Vagina (tissue), 2 donors: Measurements from ENCODE around the gene NLGN1.

Experiments
- POLR2A ChIP-seq, 2 donors: fragments of 450-650 bp; IDR thresholded peaks; one replicate each; pipeline ENCODE4 v1.6.1; 2017; ENCODE audit warnings: antibody characterized with exemption in 2 of 2, mild to moderate bottlenecking in 2 of 2, moderate library complexity in 2 of 2
- POLR2AphosphoS5 ChIP-seq, 2 donors: sonication (generic); formaldehyde crosslinking; IDR thresholded peaks; one replicate each; pipeline ENCODE4 v1.9.0; 2017; ENCODE audit warnings: antibody characterized with exemption in 2 of 2, mild to moderate bottlenecking in 2 of 2, low read depth in 1 of 2; ENCODE audit not compliant: insufficient read depth in 1 of 2
- TF ChIP-seq, protein P1 (sequence below), 3 experiments: fragments of 450-650 bp in 2 of 3; fragments of 200-600 bp in 1 of 3; sonication (generic) in 1 of 3; IDR thresholded peaks; one replicate each; pipeline ENCODE4 v1.5.1; 2017 to 2019; ENCODE audit warnings: antibody characterized with exemption in 3 of 3, mild to moderate bottlenecking in 2 of 3, moderate library complexity in 2 of 3

DNA sequence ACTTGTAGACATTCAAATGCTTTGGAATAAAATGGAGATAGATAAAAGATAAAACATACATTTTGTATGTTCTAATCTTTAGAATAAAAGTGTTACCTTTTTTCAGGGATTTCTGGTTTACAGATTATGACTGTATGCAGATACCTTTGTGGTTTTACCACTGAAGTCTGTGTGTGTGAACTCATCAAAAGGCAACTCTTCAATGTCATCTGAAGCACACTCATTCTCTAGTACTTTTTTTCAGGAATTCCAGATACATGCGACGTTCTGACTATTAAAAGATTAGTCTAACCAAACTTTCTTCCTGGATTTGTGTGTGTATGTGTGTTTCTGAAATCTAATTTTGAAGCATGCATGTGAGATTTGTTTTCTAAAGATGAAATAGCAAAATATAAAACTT, 188.6 kb downstream of the NLGN1 start:
- TF ChIP-seq, protein P1, sequence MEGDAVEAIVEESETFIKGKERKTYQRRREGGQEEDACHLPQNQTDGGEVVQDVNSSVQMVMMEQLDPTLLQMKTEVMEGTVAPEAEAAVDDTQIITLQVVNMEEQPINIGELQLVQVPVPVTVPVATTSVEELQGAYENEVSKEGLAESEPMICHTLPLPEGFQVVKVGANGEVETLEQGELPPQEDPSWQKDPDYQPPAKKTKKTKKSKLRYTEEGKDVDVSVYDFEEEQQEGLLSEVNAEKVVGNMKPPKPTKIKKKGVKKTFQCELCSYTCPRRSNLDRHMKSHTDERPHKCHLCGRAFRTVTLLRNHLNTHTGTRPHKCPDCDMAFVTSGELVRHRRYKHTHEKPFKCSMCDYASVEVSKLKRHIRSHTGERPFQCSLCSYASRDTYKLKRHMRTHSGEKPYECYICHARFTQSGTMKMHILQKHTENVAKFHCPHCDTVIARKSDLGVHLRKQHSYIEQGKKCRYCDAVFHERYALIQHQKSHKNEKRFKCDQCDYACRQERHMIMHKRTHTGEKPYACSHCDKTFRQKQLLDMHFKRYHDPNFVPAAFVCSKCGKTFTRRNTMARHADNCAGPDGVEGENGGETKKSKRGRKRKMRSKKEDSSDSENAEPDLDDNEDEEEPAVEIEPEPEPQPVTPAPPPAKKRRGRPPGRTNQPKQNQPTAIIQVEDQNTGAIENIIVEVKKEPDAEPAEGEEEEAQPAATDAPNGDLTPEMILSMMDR (IDR thresholded peaks at IDR 0.05) = no peak
- TF ChIP-seq POLR2A (IDR thresholded peaks at IDR 0.05) (no peak), POLR2AphosphoS5 (IDR thresholded peaks at IDR 0.05; ENCODE audit: insufficient read depth in 1 of 2, low read depth in 1 of 2) (no peak)
